Thoracic aorta (tissue), 2 donors: ENCODE data around the gene CGB2. TPM values are rescaled to one million over a fixed set of nuclear protein-coding genes. Genes with fewer than 3 reads are reported as not detected.

ENCODE experiments used
- ATAC-seq: fragments of 150-250 bp; one replicate; pipeline ENCODE4 v1.8.0; 2017; ENCODE audit warnings: low read depth; ENCODE audit not compliant: insufficient number of reproducible peaks, low FRiP score
- DNase-seq: peaks from one replicate; pipeline ENCODE4 v3.0.0-alpha.2; 2020; ENCODE audit warnings: low spot score
- H3K27ac ChIP-seq, 2 donors: fragments of 200-600 bp; sonication (generic); 1 replicate in 1 of 2; 2 replicates in 1 of 2; pipeline ENCODE4 v1.5.1; 2016; ENCODE audit warnings: mild to moderate bottlenecking in 2 of 2, moderate library complexity in 2 of 2
- H3K27me3 ChIP-seq: fragments of 200-600 bp; sonication (generic); replicated peaks from 2 replicates; pipeline ENCODE4 v1.6.0; 2016; ENCODE audit warnings: mild to moderate bottlenecking; ENCODE audit not compliant: insufficient read depth
- H3K36me3 ChIP-seq: fragments of 200-600 bp; sonication (generic); one replicate; pipeline ENCODE4 v1.5.1; 2016
- H3K4me1 ChIP-seq, 2 donors: fragments of 200-600 bp; sonication (generic); 1 replicate in 1 of 2; 2 replicates in 1 of 2; pipeline versions ENCODE4 v1.5.1 to v1.6.0; 2016; ENCODE audit warnings: low read depth in 2 of 2, mild to moderate bottlenecking in 1 of 2; ENCODE audit not compliant: control insufficient read depth in 1 of 2
- H3K4me3 ChIP-seq: fragments of 200-600 bp; sonication (generic); 2 replicates; pipeline ENCODE4 v1.5.1; 2016; ENCODE audit warnings: mild to moderate bottlenecking
- H3K9me3 ChIP-seq: fragments of 200-600 bp; sonication (generic); 2 replicates; pipeline ENCODE4 v1.5.1; 2016
- CTCF ChIP-seq: fragments of 200-600 bp; sonication (generic); IDR thresholded peaks from one replicate; pipeline ENCODE4 v1.5.1; 2019; ENCODE audit warnings: antibody characterized with exemption
- total RNA-seq, 2 donors: library from RNA; depleted of rRNA; stranded (reverse); fragments of >200 nt; gene quantifications; one replicate each; pipeline versions ENCODE4 v1.1.0 to v1.2.3, GENCODE V29; 2016

CGB2 gene
- total RNA-seq, 2 donors from 2014 or later = not detected

DNA sequence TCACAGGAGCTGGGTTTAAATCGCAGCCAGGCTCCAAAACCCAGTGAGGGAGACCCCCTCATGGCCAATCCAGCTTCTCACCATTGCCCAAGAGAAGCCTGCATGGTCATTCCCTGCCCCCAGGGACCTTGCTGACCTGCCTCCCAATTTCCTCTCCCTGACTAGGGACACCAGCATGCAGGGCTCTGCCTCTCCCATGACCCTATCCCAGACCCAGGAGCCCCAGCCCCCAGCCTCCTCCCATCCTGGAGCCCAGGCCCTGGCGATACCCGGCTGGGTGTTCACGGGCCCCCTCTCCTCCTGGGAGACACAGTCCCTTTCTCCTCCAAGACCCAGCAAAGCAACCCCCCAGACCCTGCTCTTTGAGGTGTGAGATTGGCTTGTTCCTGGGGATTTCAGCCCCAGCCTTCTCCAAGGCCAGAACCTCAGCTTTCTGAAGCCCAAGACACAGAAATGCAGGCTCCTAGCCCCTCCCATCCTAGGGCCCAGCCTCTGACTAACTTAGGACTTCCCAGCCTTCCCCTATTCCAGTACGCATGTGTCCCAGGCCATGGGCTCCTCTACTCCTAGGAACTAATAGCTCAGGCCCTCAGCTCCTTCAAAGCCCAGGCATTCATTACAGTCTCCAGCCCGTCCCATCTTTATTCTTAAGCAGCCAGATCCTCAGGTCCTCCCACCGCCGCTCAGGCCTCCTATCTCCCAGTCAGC, 39.7 kb upstream of the CGB2 start:
- peak; percentile 68 for DNase-seq
- H3K9me3 ChIP-seq = no peaks in the 10 kb centered on the region
- peak overlapping the region; percentile 98 to 100 for H3K27ac ChIP-seq
- peaks cover 22% of the 10 kb centered on the region for H3K36me3 ChIP-seq
- H3K4me1 ChIP-seq = peaks cover 20 to 42% of the 10 kb centered on the region in 2 donors
- TF ChIP-seq CTCF = no peak
- ATAC-seq = peak; percentile 39
- H3K4me3 ChIP-seq = peak overlapping the region; percentile 100
- no peaks in the 10 kb centered on the region for H3K27me3 ChIP-seq

DNA sequence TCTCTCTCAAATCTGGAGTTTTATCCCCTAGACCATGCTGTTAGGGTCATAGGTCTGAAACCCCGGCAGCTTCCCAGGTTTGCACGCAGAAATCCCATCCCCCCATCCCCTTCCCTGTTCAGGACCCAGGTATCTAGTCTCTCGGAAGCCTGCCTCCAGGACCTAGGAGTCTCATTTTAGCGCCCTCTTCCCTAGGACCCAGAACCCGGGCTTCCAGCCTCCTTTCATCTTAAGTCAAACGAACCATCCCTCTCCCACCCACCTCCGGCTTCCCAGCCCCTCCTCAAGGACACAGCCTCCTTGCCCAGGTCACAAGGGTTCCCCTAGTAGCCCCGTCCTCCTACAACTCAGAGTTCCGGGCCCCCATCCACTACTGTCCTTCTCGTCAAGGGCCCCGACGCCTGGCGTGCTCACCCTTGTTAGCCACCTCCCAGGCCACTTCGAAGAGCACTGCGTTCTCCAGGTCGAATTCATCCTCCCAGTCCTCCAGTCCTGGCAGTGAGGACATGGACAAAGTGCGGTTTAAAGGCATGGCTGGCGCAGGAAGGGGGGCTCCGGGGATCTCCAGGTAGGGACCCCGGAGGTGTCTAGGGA, 39.0 kb upstream of the CGB2 start:
- DNase-seq = no peak
- ATAC-seq = no peak
- Histone ChIP-seq H3K4me1 (peaks cover 20 to 42% of the 10 kb centered on the region in 2 donors), H3K9me3 (no peaks in the 10 kb centered on the region), H3K36me3 (peaks cover 18% of the 10 kb centered on the region), H3K27ac (peak overlapping the region; percentile 98 to 100), H3K4me3 (peak overlapping the region; percentile 100), H3K27me3 (no peaks in the 10 kb centered on the region)
- no peak for TF ChIP-seq CTCF

DNA sequence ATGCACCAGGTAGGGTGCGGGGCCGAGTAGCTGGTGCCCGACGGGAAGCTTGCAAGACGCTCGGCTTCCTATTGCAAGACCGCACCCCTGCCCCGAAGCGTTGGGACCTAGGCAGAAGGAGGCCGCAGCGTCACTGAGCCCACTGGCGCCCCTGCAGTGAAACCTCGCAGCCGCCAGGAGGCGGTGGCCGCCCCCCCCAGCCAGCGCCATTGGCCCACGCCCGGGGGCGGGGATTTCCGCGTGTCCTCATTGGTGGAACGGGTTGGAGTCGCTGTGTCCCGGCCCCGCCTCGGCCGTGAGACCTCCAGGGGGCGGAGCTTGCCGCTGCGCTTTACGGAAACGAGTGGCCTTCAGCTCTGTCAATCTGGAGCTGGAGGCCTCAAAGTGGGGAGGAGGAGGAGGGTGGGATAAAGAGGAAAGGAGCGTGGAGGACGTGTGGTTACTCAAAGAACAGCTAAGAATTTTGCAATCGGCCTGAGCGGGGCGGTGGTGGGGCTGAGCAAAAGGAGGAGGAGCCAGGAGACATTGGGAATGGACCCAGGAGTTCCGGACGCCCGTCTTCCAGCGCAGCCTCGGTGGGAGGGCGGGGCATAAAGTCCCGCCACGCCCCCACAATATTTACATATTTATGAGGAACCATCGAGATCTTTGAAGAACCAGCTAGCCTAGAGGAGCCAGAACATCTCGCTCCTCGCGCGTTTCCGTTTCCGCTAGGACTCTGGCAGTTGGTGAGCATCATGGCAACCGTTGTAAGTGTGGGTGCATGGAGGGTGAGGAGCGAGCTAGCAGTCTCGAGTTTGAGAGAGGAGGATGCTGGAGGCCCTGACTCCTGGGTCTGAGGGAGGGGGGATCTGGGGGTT, 38.3 kb upstream of the CGB2 start, which contains the start of the genes GYS1 and RUVBL2:
Gene GYS1, minus strand, starts transcription at position 135 of the 860 bp plus-strand sequence. CDS start 197 bp downstream, outside the sequence.
Gene RUVBL2, plus strand, starts transcription at position 713 of the 860 bp plus-strand sequence. Its CDS starts 25 bp downstream, at position 738.
- H3K9me3 ChIP-seq = no peaks in the 10 kb centered on the region
- peak within 1 kb of the TSS; percentile 98 to 100 for H3K27ac ChIP-seq
- H3K4me1 ChIP-seq = peaks cover 20 to 42% of the 10 kb centered on the region in 2 donors
- TF ChIP-seq CTCF = peak; percentile 99
- no peaks in the 10 kb centered on the region for H3K27me3 ChIP-seq
- ATAC-seq = peak; percentile 94
- DNase-seq = peak; percentile 98
- peak within 1 kb of the TSS; percentile 100 for H3K4me3 ChIP-seq
- H3K36me3 ChIP-seq = peaks cover 11% of the 10 kb centered on the region

- TF ChIP-seq CTCF = no peak
- no peak for DNase-seq
These were observed 37.7 kb upstream of the CGB2 start for GRCh38 chr19:48994035-48994386.

DNA sequence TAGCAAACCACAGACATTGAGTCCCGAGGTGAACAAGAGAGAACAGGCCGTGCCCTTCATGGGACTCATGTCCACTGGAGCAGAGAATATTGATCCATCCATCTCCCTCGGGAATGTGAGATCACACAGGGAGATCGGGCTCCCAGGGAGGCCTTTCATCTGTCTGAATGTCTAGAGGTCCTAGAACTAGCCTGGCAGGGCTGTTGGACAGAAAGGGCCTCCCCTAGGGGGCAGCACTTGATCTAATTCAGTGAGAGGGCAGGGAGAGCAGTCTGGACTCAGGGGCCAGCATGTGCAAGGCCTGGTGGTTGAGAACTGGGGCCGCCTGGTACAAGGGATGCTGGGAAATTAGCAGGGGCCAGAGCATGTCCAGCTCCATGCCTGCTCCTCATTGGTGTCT, 33.7 kb upstream of the CGB2 start:
- no peaks in the 10 kb centered on the region for H3K9me3 ChIP-seq
- ATAC-seq = no peak
- H3K36me3 ChIP-seq = no peaks in the 10 kb centered on the region
- no peaks in the 10 kb centered on the region for H3K27me3 ChIP-seq
- H3K4me1 ChIP-seq = peaks cover 9 to 15% of the 10 kb centered on the region in 2 donors
- H3K27ac ChIP-seq = no peak overlapping the region
- DNase-seq = no peak
- no peak for TF ChIP-seq CTCF
- no peak overlapping the region for H3K4me3 ChIP-seq

More at GRCh38 chr19:48994035-48994386, 37.7 kb upstream of the CGB2 start:
- no peaks in the 10 kb centered on the region for H3K9me3 ChIP-seq
- H3K27ac ChIP-seq = peak overlapping the region; percentile 79 to 100
- ATAC-seq = no peak
- peak overlapping the region; percentile 100 for H3K4me3 ChIP-seq
- no peaks in the 10 kb centered on the region for H3K27me3 ChIP-seq
- peaks cover 20 to 42% of the 10 kb centered on the region in 2 donors for H3K4me1 ChIP-seq
- H3K36me3 ChIP-seq = peaks cover 5% of the 10 kb centered on the region
